GM23248 (cell line): Measurements from ENCODE around the gene FAM219A. TPM values are rescaled to one million over a fixed set of nuclear protein-coding genes. Genes with fewer than 3 reads are reported as not detected.
"Not testable (repeated sequence)": the region's sequence is repeated elsewhere in the genome, so short reads cannot be mapped to it uniquely, and the experiment has no call there.

Source experiments
- DNase-seq: peaks from one replicate; pipeline ENCODE4 v3.0.0-alpha.2; 2015
- H2AFZ ChIP-seq: fragments of 200-600 bp; sonication (generic); 2 replicates; pipeline ENCODE4 v1.6.1; 2016; ENCODE audit warnings: antibody characterized with exemption
- H3F3A ChIP-seq: fragments of 200-600 bp; sonication (generic); 2 replicates; pipeline ENCODE4 v1.6.1; 2016; ENCODE audit warnings: mild to moderate bottlenecking, antibody characterized with exemption, mixed run types; ENCODE audit not compliant: insufficient read depth
- H3K27ac ChIP-seq: fragments of 200-600 bp; sonication (generic); 2 replicates; pipeline ENCODE4 v1.5.1; 2016; ENCODE audit warnings: mild to moderate bottlenecking
- H3K27me3 ChIP-seq: fragments of 200-600 bp; sonication (generic); replicated peaks from 2 replicates; pipeline ENCODE4 v1.6.1; 2016; ENCODE audit warnings: mild to moderate bottlenecking; ENCODE audit not compliant: insufficient read depth
- H3K36me3 ChIP-seq: fragments of 200-600 bp; sonication (generic); 2 replicates; pipeline ENCODE4 v1.6.1; 2016; ENCODE audit warnings: low read depth, mild to moderate bottlenecking
- H3K4me1 ChIP-seq: fragments of 200-600 bp; sonication (generic); 2 replicates; pipeline ENCODE4 v1.6.1; 2016; ENCODE audit warnings: mild to moderate bottlenecking; ENCODE audit not compliant: insufficient read depth
- H3K4me2 ChIP-seq: fragments of 200-600 bp; sonication (generic); one replicate; pipeline ENCODE4 v1.6.1; 2016; ENCODE audit warnings: mild to moderate bottlenecking; ENCODE audit not compliant: unreplicated experiment
- H3K4me3 ChIP-seq: fragments of 200-600 bp; sonication (generic); 2 replicates; pipeline ENCODE4 v1.5.1; 2016; ENCODE audit warnings: mild to moderate bottlenecking
- H3K79me2 ChIP-seq: fragments of 200-600 bp; sonication (generic); 2 replicates; pipeline ENCODE4 v1.6.1; 2016; ENCODE audit warnings: mild to moderate bottlenecking; ENCODE audit not compliant: insufficient read depth
- H3K9ac ChIP-seq: fragments of 200-600 bp; sonication (generic); 2 replicates; pipeline ENCODE4 v1.6.1; 2016; ENCODE audit warnings: mild to moderate bottlenecking
- H3K9me2 ChIP-seq: fragments of 200-600 bp; sonication (generic); 2 replicates; pipeline ENCODE4 v1.6.1; 2016; ENCODE audit warnings: mixed run types, mild to moderate bottlenecking, moderate library complexity; ENCODE audit not compliant: insufficient read depth
- H3K9me3 ChIP-seq: fragments of 200-600 bp; sonication (generic); one replicate; pipeline ENCODE4 v1.6.1; 2017; ENCODE audit warnings: low read depth
- H4K20me1 ChIP-seq: fragments of 200-600 bp; sonication (generic); 2 replicates; pipeline ENCODE4 v1.6.0; 2016; ENCODE audit not compliant: insufficient read depth
- EZH2 ChIP-seq: fragments of 200-600 bp; sonication (generic); IDR thresholded peaks from 2 replicates; pipeline ENCODE4 v1.6.1; 2018; ENCODE audit warnings: antibody characterized with exemption, mild to moderate bottlenecking; ENCODE audit not compliant: insufficient read depth, poor library complexity, severe bottlenecking
- EZH2phosphoT487 ChIP-seq: fragments of 200-600 bp; sonication (generic); IDR thresholded peaks from 2 replicates; pipeline ENCODE4 v1.6.1; 2018; ENCODE audit warnings: antibody characterized with exemption, moderate library complexity, mild to moderate bottlenecking, low read depth; ENCODE audit not compliant: insufficient read depth
- WGBS, 2 experiments: methylation state at CpG; one replicate each; pipeline ENCODE4 v1.1.6; 2015 to 2017; ENCODE audit warnings: low lambda C conversion rate in 2 of 2, low coverage in 1 of 2; ENCODE audit errors: missing lambda C conversion rate in 2 of 2; 5-methylcytosine and 5-hydroxymethylcytosine counted together
- in situ Hi-C: fragments of 300-500 bp; cut with MboI; formaldehyde crosslinking; loops from 2 replicates; pipeline ENCODE4 v1.15.0; 2020
- polyA plus RNA-seq: library from polyadenylated mRNA; unstranded; fragments of >200 nt; fragmentation: Nextera tagmentation; extraction: Ambion mirVana; gene quantifications from 2 replicates; pipeline ENCODE4 v1.2.1, GENCODE V29; 2016
- total RNA-seq: library from RNA; depleted of rRNA; stranded (reverse); fragments of >200 nt; shearing (Covaris generic); gene quantifications from 2 replicates; pipeline ENCODE4 v1.2.3, GENCODE V29; 2014

FAM219A gene
- total and polyA plus RNA-seq, 2 experiments from 2014 or later = 7.8 to 9.1 TPM

DNA sequence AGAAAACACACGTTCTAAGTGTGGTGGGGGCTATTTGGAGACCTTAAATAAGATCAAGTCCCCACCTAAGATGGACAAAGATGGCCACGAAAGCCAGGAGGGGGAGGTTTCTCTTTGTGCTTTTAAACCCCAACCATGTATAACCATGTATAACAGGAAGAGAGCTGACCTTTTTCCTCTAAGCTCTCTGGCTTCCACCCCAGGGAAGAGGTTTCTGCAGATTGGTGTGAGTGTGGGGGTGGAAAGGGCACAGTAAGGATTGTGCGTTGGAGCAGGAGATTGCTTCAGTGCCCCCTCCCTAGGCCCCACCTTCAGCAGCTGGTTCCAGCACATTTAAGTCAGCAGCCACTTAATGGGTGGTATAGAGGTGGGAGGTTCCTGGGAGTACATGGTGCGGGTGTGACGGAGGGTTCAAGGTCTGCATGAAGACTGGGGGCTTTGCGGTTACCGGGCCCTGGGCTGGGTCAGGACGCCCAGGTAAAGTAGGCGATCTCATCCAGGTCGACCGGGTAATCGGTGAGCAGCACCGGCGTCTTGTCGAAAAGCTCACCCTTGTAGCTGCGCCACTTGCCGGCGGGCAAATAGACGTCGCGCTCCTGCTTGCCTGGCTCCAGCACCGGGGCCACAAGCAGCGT lies 87.9 kb downstream of the FAM219A start:
- peak overlapping the region; percentile 86 for H3K4me2 ChIP-seq
- H3K4me1 ChIP-seq = no peaks in the 10 kb centered on the region
- DNase-seq = no peak
- no peaks in the 10 kb centered on the region for H3K9me3 ChIP-seq
- H3K4me3 ChIP-seq = peak overlapping the region; percentile 68
- no peaks in the 10 kb centered on the region for H3K9me2 ChIP-seq
- WGBS, 2 experiments = 21 to 37% methylated on average over 10 to 23 of the region's 23 CpGs
- no peaks in the 10 kb centered on the region for H3F3A ChIP-seq
- H3K36me3 ChIP-seq = no peaks in the 10 kb centered on the region
- H3K27ac ChIP-seq = no peak overlapping the region
- no peaks in the 10 kb centered on the region for H4K20me1 ChIP-seq
- H3K79me2 ChIP-seq = no peaks in the 10 kb centered on the region
- in situ Hi-C loops = no loop called here
- peak overlapping the region; percentile 76 for H2AFZ ChIP-seq
- TF ChIP-seq EZH2 (no peak), EZH2phosphoT487 (no peak)
- no peaks in the 10 kb centered on the region for H3K27me3 ChIP-seq
- H3K9ac ChIP-seq = peak overlapping the region; percentile 15; the same call in 1 of the 2 replicates

DNA sequence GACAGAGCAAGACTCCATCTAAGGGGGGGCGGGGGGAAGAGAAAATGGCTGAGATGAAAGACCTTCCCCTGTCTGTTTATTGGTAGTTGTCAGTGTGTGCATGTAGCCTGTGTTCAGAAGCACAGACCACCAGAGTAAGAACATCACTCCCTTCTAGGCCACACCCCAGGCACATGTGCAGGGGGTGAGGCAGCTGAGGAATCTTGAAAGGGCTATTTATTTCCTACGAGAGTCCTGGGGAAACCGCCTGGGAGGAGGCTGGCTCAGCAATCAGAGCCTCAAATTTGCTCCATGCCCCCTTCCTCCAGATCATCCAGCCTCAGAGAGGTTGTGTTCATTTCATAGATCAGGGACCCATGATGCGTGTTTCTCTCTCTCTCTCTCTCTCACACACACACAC lies 88.7 kb downstream of the FAM219A start:
- DNase-seq = no peak

DNA sequence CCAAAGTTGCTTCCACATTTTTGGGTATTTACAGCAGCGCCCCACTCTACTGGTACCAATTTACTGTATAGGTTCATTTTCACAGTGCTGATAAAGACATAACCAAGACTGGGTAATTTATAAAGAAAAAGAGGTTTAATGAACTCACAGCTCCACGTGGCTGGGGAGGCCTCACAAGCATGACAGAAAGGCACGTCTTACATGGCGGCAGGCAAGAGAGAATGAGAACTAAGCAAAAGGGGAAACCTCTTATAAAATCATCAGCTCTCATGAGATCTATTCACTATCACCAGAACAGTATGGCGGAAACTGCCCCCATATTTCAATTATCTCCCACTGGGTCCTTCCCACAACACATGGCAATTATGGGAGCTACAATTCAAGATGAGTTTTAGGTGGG lies 89.6 kb downstream of the FAM219A start:
- H3K4me1 ChIP-seq, H2AFZ ChIP-seq, H3K27me3 ChIP-seq, DNase-seq, H3K4me3 ChIP-seq, in situ Hi-C loops, H3K9me3 ChIP-seq, H3K36me3 ChIP-seq, H3K9me2 ChIP-seq, H3K9ac ChIP-seq, H3K79me2 ChIP-seq, H3K27ac ChIP-seq, H4K20me1 ChIP-seq, H3F3A ChIP-seq, H3K4me2 ChIP-seq: not testable (repeated sequence)
- 86 to 87% methylated on average over 5 of the region's 5 CpGs for WGBS, 2 experiments

More for the DNA sequence above, 88.7 kb downstream of the FAM219A start:
- WGBS, 2 experiments = 89 to 99% methylated on average over 4 of the region's 4 CpGs
- Histone ChIP-seq H3K9me3 (no peaks in the 10 kb centered on the region), H4K20me1 (no peaks in the 10 kb centered on the region), H2AFZ (no peak overlapping the region), H3K27me3 (no peaks in the 10 kb centered on the region), H3K27ac (no peak overlapping the region), H3K4me2 (no peak overlapping the region), H3K9me2 (no peaks in the 10 kb centered on the region), H3F3A (no peaks in the 10 kb centered on the region), H3K4me1 (no peaks in the 10 kb centered on the region), H3K4me3 (no peak overlapping the region), H3K9ac (no peak overlapping the region), H3K79me2 (no peaks in the 10 kb centered on the region), H3K36me3 (no peaks in the 10 kb centered on the region)
- in situ Hi-C loops = no loop called here
- TF ChIP-seq EZH2phosphoT487 = no peak
- TF ChIP-seq EZH2 = no peak

DNA sequence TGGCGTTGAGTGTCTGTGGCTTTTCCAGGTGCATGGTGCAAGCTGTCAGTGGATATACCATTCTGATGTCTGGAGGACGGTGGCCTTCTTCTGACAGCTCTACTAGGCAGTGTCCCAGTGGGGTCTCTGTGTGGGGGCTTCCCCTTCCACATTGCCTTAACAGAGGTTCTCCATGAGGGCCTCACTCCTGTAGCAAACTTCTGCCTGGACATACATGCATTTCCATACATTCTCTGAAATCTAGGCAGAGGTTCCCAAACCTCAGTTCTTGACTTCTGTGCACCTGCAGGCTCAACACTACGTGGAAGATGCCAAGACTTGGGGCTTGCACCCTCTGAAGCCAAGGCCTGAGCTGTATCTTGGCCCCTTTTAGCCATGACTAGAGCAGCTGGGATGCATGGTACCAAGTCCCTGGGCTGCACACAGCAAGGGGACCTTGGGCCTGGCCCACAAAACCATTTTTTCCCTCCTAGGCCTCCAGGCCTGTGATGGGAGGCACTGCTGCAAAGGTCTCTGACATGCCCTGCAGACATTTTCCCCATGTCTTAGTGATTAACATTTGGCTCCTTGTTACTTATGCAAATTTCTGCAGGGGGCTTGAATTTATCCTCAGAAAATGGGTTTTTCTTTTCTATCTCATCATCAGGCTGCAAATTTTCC lies 90.5 kb downstream of the FAM219A start:
- H3K9me2 ChIP-seq, H4K20me1 ChIP-seq, H3K36me3 ChIP-seq, DNase-seq, H2AFZ ChIP-seq, H3K4me2 ChIP-seq, H3K27me3 ChIP-seq, H3K9me3 ChIP-seq, H3K9ac ChIP-seq, H3K4me1 ChIP-seq, H3K4me3 ChIP-seq, H3K79me2 ChIP-seq, H3K27ac ChIP-seq, in situ Hi-C loops, H3F3A ChIP-seq: not testable (repeated sequence)
- 65 to 71% methylated on average over 3 of the region's 3 CpGs for WGBS, 2 experiments

DNA sequence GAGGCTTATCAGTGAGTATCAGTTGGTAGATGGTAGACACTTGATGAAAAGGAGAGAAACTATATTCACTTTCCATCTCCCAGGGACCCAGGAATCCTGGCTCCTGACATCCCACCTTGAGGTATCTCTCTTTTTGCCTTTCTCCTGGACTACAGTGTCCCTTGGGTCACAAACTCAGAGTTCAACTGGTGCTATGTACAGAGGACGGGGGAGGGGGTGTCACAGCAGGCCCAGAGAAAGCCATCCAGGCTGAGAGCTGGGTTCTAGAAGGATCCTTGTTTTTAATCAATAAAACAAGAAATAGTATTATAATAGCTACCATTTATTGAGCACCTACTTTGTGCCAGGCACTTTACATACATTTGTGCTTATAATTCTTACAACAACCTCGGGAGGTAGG lies 92.0 kb downstream of the FAM219A start:
- H3K9me2 ChIP-seq = no peaks in the 10 kb centered on the region
- no peaks in the 10 kb centered on the region for H3K27me3 ChIP-seq
- H3K9me3 ChIP-seq = no peaks in the 10 kb centered on the region
- no peak overlapping the region for H3K27ac ChIP-seq
- no peak for TF ChIP-seq EZH2phosphoT487
- TF ChIP-seq EZH2 = no peak
- no peaks in the 10 kb centered on the region for H3K79me2 ChIP-seq
- no peaks in the 10 kb centered on the region for H3K36me3 ChIP-seq
- H4K20me1 ChIP-seq = no peaks in the 10 kb centered on the region
- no peaks in the 10 kb centered on the region for H3F3A ChIP-seq
- in situ Hi-C loops = no loop called here
- no peak overlapping the region for H3K9ac ChIP-seq
- no peaks in the 10 kb centered on the region for H3K4me1 ChIP-seq
- H3K4me3 ChIP-seq = no peak overlapping the region
- DNase-seq = no peak
- no peak overlapping the region for H3K4me2 ChIP-seq
- H2AFZ ChIP-seq = no peak overlapping the region
- 85 to 86% methylated on average over 2 of the region's 2 CpGs for WGBS, 2 experiments
